Endothelial cell (in vitro differentiated cells): ENCODE measurements around the gene SPPL2C. TPM values are rescaled to one million over a fixed set of nuclear protein-coding genes. Genes with fewer than 3 reads are reported as not detected.

ENCODE experiments used
- DNase-seq: peaks from one replicate; pipeline ENCODE4 v3.0.0; 2021; ENCODE audit warnings: low spot score
- H3K27ac Mint-ChIP-seq: one replicate; pipeline ENCODE4 v1.8.0; 2021; ENCODE audit warnings: mixed read lengths, inconsistent platforms; ENCODE audit not compliant: unreplicated experiment
- H3K27me3 Mint-ChIP-seq: one replicate; pipeline ENCODE4 v1.8.0; 2021; ENCODE audit warnings: mild to moderate bottlenecking, moderate library complexity, mixed read lengths, inconsistent platforms; ENCODE audit not compliant: unreplicated experiment
- H3K36me3 Mint-ChIP-seq: one replicate; pipeline ENCODE4 v1.8.0; 2021; ENCODE audit warnings: mild to moderate bottlenecking, low read depth, mixed read lengths, inconsistent platforms; ENCODE audit not compliant: unreplicated experiment
- H3K4me1 Mint-ChIP-seq: one replicate; pipeline ENCODE4 v1.8.0; 2021; ENCODE audit warnings: mild to moderate bottlenecking, mixed read lengths, inconsistent platforms; ENCODE audit not compliant: unreplicated experiment
- H3K4me3 Mint-ChIP-seq: one replicate; pipeline ENCODE4 v1.8.0; 2021; ENCODE audit warnings: mild to moderate bottlenecking, mixed read lengths, inconsistent platforms; ENCODE audit not compliant: unreplicated experiment
- H3K9me3 Mint-ChIP-seq: one replicate; pipeline ENCODE4 v1.8.0; 2021; ENCODE audit warnings: mixed read lengths, inconsistent platforms; ENCODE audit not compliant: unreplicated experiment
- total RNA-seq: library from RNA; stranded (reverse); fragmentation: NEBNext Ultra II Directional; extraction: Animal tissue kit (Norgen Biotek cat#: 25700); gene quantifications from one replicate; pipeline ENCODE4 v1.2.1, GENCODE V29; 2021; ENCODE audit not compliant: unreplicated experiment
- TF ChIP-seq, protein P1 (sequence below): fragments of 200-600 bp; sonication (generic); IDR thresholded peaks from one replicate; pipeline ENCODE4 v1.5.0; 2021; ENCODE audit warnings: antibody characterized with exemption; ENCODE audit not compliant: unreplicated experiment

The SPPL2C gene
- total RNA-seq, 1 donor from 2014 or later, result not detected

DNA sequence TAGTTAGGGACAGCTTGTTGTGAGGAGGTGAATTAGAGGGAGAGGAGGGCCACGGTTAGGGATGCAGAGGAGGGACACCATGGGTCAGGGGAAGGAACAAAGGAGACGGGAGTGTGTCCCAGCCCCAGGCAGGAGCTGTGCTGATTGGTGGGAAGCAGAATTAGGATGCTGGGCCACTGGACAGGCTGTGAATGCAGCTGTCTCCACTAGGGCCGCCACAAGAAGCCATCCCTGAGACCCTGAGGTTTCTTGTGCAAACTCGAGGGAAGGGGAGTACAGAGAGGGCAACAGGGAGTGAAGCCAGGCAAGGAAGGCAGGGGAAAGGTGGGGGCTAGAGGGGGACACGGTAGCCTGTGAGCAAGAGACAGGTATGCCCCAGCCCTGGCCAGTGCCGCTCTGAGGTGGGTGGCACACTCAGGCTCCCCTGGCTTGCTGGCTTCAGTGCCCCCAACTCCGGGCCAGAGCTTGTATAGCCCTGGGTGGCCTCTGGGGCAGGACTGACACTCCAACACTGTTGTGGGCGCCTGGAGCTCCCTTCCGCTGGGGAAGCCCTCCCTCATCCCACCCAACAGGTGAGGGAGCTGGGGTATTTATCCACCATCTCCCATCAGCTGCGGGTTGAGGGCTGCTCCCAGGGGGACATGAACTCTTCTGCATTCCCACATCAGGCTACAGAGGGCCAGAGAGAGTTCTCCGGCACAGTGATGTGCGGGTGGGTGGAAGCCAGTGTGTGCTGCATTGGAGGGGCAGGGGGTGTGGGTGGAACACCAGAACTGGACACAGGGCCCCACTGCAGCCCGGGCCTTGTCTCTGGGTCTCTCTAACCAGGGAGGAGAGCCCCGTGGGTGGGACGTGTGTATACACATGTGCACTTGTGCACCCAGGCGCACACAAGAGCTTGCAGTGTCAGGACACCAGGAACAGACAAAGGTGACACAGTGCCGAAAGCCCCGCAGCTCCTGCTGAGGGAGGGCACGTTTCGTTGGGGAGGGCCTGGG lies 8.3 kb upstream of the SPPL2C start:
- no peak overlapping the region for H3K4me3 Mint-ChIP-seq
- TF ChIP-seq, protein P1, sequence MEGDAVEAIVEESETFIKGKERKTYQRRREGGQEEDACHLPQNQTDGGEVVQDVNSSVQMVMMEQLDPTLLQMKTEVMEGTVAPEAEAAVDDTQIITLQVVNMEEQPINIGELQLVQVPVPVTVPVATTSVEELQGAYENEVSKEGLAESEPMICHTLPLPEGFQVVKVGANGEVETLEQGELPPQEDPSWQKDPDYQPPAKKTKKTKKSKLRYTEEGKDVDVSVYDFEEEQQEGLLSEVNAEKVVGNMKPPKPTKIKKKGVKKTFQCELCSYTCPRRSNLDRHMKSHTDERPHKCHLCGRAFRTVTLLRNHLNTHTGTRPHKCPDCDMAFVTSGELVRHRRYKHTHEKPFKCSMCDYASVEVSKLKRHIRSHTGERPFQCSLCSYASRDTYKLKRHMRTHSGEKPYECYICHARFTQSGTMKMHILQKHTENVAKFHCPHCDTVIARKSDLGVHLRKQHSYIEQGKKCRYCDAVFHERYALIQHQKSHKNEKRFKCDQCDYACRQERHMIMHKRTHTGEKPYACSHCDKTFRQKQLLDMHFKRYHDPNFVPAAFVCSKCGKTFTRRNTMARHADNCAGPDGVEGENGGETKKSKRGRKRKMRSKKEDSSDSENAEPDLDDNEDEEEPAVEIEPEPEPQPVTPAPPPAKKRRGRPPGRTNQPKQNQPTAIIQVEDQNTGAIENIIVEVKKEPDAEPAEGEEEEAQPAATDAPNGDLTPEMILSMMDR, result no peak
- no peaks in the 10 kb centered on the region for H3K9me3 Mint-ChIP-seq
- H3K4me1 Mint-ChIP-seq, result no peaks in the 10 kb centered on the region
- no peaks in the 10 kb centered on the region for H3K36me3 Mint-ChIP-seq
- no peak overlapping the region for H3K27ac Mint-ChIP-seq
- H3K27me3 Mint-ChIP-seq, result no peaks in the 10 kb centered on the region
- no peak for DNase-seq

DNA sequence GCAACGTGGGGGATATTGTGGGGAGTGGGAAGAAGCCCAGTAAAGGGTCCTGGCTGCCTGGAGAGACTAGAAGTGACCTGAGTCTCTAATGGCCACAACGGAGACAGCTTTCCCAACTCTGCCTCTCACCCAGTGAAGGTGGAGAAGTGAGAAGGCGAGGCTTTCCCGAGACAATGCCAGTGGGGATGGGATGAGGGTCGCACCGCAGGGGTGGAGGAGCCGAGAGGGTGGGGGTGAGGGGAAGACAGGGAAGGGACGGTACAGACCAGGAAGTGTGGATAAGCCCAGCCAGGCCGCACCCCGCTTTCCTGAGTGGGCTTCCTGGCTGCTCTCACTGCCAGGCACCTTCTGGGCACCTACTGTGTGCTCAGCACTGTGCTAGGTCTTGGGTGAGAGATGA lies 7.5 kb upstream of the SPPL2C start:
- DNase-seq, result no peak
- no peaks in the 10 kb centered on the region for H3K4me1 Mint-ChIP-seq
- H3K4me3 Mint-ChIP-seq, result no peak overlapping the region
- no peak overlapping the region for H3K27ac Mint-ChIP-seq
- H3K36me3 Mint-ChIP-seq, result no peaks in the 10 kb centered on the region
- TF ChIP-seq, protein P1, result no peak
- no peaks in the 10 kb centered on the region for H3K9me3 Mint-ChIP-seq
- no peaks in the 10 kb centered on the region for H3K27me3 Mint-ChIP-seq

DNA sequence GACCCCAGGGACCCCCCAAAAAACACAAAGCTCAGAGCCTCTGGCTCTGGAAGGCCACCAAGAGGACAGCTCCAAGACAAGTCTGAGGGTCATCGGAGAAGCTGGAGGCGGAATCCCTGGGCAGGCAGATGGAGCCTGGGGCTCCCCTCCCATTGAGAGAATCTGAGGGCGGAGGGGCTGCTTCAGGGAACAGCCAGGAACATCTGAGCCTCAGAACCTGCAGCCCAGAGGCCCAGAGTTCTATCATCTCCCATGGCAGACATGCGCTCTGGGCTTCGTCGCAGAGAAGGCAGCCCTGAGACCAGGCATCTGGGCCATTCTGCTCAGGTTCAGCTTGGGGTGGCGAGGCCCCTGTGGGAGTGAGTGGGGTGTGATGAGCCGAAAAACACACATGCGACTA lies 7.1 kb upstream of the SPPL2C start:
- TF ChIP-seq, protein P1, result no peak
- no peaks in the 10 kb centered on the region for H3K9me3 Mint-ChIP-seq

DNA sequence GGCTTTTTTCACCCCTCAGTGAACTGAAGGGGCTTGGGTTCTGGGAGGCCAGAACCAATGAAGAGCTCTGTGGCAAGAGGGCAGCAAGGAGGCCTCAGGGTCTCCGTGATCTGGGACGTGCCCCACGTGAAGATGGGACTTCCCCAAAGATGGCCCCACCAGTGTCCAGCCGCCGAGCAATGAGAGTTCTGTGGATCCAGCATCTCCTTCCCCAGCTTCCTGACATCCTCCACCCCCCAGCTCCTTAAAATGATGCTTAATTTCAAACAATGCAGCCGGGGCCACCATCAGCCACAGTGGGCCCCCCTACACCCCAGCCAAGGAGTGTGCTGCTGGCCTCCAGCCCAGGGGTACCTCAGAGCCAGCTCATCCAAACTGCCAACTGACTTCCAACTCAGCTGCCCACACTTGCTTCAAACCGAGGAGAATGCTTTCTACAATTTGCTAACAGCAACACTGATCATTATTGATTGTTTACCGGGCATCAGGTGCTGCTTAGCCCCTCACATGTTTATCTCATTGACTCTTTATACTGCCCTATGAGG lies 5.9 kb upstream of the SPPL2C start:
- DNase-seq, result no peak
- TF ChIP-seq, protein P1, result no peak
- no peaks in the 10 kb centered on the region for H3K4me1 Mint-ChIP-seq
- H3K27me3 Mint-ChIP-seq, result no peaks in the 10 kb centered on the region
- H3K4me3 Mint-ChIP-seq, result no peak overlapping the region
- H3K27ac Mint-ChIP-seq, result no peak overlapping the region
- no peaks in the 10 kb centered on the region for H3K36me3 Mint-ChIP-seq
- no peaks in the 10 kb centered on the region for H3K9me3 Mint-ChIP-seq

More for the DNA sequence above, 7.1 kb upstream of the SPPL2C start:
- no peaks in the 10 kb centered on the region for H3K4me1 Mint-ChIP-seq
- no peak for DNase-seq
- H3K27ac Mint-ChIP-seq, result no peak overlapping the region
- H3K36me3 Mint-ChIP-seq, result no peaks in the 10 kb centered on the region
- H3K4me3 Mint-ChIP-seq, result no peak overlapping the region
- no peaks in the 10 kb centered on the region for H3K27me3 Mint-ChIP-seq

DNA sequence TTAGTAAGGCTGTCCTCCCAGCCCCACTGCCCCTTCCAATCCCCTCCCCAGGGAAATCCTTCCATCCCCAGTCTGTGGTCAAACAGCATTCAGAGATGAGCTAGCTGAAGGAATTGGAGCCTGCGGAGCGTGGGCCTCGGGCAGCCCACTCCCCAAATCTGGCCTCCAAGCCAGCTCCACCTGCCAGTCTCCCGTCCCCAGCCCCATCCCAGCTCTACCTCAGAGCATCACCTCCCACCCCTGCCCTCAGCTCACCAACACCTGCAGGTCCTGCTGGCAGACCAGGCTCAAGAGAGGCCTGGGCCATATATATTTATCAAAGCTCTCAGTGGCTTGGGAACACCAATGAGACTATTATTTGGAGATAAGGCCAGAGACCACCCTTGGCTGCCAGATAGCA lies 5.2 kb upstream of the SPPL2C start:
- H3K4me3 Mint-ChIP-seq, result no peak overlapping the region
- H3K27me3 Mint-ChIP-seq, result no peaks in the 10 kb centered on the region
- H3K4me1 Mint-ChIP-seq, result no peaks in the 10 kb centered on the region
- DNase-seq, result no peak
- no peaks in the 10 kb centered on the region for H3K9me3 Mint-ChIP-seq
- H3K27ac Mint-ChIP-seq, result no peak overlapping the region
- no peaks in the 10 kb centered on the region for H3K36me3 Mint-ChIP-seq
- TF ChIP-seq, protein P1, result no peak
